ENCODE results near the gene ZNF346.

The ZNF346 gene

GRCh38 chr5:177122566-177122965, 100.1 kb downstream of the ZNF346 start:
- H3K4me1 ChIP-seq (ENCODE audit: control insufficient read depth, low read depth, low read length): no peaks in the 10 kb centered on the region
- H2BK120ac ChIP-seq (ENCODE audit: low read depth, low read length): no peak overlapping the region
- no peak overlapping the region for H3K9ac ChIP-seq (ENCODE audit: low read length)
- no peak overlapping the region for H3K27ac ChIP-seq (ENCODE audit: low read depth, low read length)
- no peak overlapping the region for H3K23ac ChIP-seq (ENCODE audit: low read length)
- H3K4me2 ChIP-seq (ENCODE audit: low read length): no peak overlapping the region
- whole genome bisulfite sequencing (ENCODE audit: extremely low coverage, insufficient coverage, low lambda C conversion rate): no CpG with 5 or more reads among the region's 5 CpGs
- no peak overlapping the region for H2AK5ac ChIP-seq (ENCODE audit: low read length)
- H3K79me1 ChIP-seq (ENCODE audit: low read length): no peaks in the 10 kb centered on the region
- no peaks in the 10 kb centered on the region for H3K79me2 ChIP-seq (ENCODE audit: control insufficient read depth, insufficient read depth, low read length)
- no peak overlapping the region for H2BK15ac ChIP-seq (replicated peaks; ENCODE audit: low read depth)
- no peaks in the 10 kb centered on the region for H3K27me3 ChIP-seq (ENCODE audit: insufficient read depth, low read length, poor library complexity)
- no peak overlapping the region for H3K4ac ChIP-seq (ENCODE audit: low read depth, low read length)
- H4K8ac ChIP-seq (ENCODE audit: low read depth, low read length): no peak overlapping the region
- no peak overlapping the region for H3K18ac ChIP-seq (ENCODE audit: low read length)
- H3K56ac ChIP-seq (ENCODE audit: low read length): no peak overlapping the region
- no peak overlapping the region for H4K5ac ChIP-seq (ENCODE audit: low read length)
- H3K4me3 ChIP-seq (ENCODE audit: low read length): no peak overlapping the region
- H3K36me3 ChIP-seq (ENCODE audit: control insufficient read depth, insufficient read depth, low read length): no peaks in the 10 kb centered on the region
- no peak for DNase-seq
- no peak overlapping the region for H2BK5ac ChIP-seq (ENCODE audit: low read length)

GRCh38 chr5:177123789-177124485, 101.4 kb downstream of the ZNF346 start:
- no peak overlapping the region for H3K56ac ChIP-seq (ENCODE audit: low read length)
- H3K4me2 ChIP-seq (ENCODE audit: low read length): no peak overlapping the region
- no peak overlapping the region for H3K4ac ChIP-seq (ENCODE audit: low read depth, low read length)
- H3K79me2 ChIP-seq (ENCODE audit: control insufficient read depth, insufficient read depth, low read length): no peaks in the 10 kb centered on the region
- no peak overlapping the region for H2AK5ac ChIP-seq (ENCODE audit: low read length)
- no peak overlapping the region for H2BK5ac ChIP-seq (ENCODE audit: low read length)
- H3K79me1 ChIP-seq (ENCODE audit: low read length): no peaks in the 10 kb centered on the region
- no peak overlapping the region for H2BK15ac ChIP-seq (replicated peaks; ENCODE audit: low read depth)
- no peak overlapping the region for H3K27ac ChIP-seq (ENCODE audit: low read depth, low read length)
- H3K4me3 ChIP-seq (ENCODE audit: low read length): no peak overlapping the region
- H3K36me3 ChIP-seq (ENCODE audit: control insufficient read depth, insufficient read depth, low read length): no peaks in the 10 kb centered on the region
- H3K18ac ChIP-seq (ENCODE audit: low read length): no peak overlapping the region
- no peak overlapping the region for H4K8ac ChIP-seq (ENCODE audit: low read depth, low read length)
- no peak overlapping the region for H2BK120ac ChIP-seq (ENCODE audit: low read depth, low read length)
- DNase-seq: no peak
- no peak overlapping the region for H3K23ac ChIP-seq (ENCODE audit: low read length)
- no peak overlapping the region for H4K5ac ChIP-seq (ENCODE audit: low read length)
- no peaks in the 10 kb centered on the region for H3K27me3 ChIP-seq (ENCODE audit: insufficient read depth, low read length, poor library complexity)
- no peak overlapping the region for H3K9ac ChIP-seq (ENCODE audit: low read length)
- H3K4me1 ChIP-seq (ENCODE audit: control insufficient read depth, low read depth, low read length): no peaks in the 10 kb centered on the region
- WGBS (ENCODE audit: extremely low coverage, insufficient coverage, low lambda C conversion rate): no CpG with 5 or more reads among the region's 15 CpGs

- Histone ChIP-seq H3K36me3 (ENCODE audit: control insufficient read depth, insufficient read depth, low read length) (no peaks in the 10 kb centered on the region), H4K5ac (ENCODE audit: low read length) (no peak overlapping the region), H3K56ac (ENCODE audit: low read length) (no peak overlapping the region), H4K8ac (ENCODE audit: low read depth, low read length) (no peak overlapping the region), H3K4me3 (ENCODE audit: low read length) (no peak overlapping the region), H3K4ac (ENCODE audit: low read depth, low read length) (no peak overlapping the region), H3K79me1 (ENCODE audit: low read length) (no peaks in the 10 kb centered on the region), H3K4me2 (ENCODE audit: low read length) (no peak overlapping the region), H3K27ac (ENCODE audit: low read depth, low read length) (no peak overlapping the region), H2BK120ac (ENCODE audit: low read depth, low read length) (no peak overlapping the region), H2BK5ac (ENCODE audit: low read length) (no peak overlapping the region), H3K27me3 (ENCODE audit: insufficient read depth, low read length, poor library complexity) (no peaks in the 10 kb centered on the region), H3K79me2 (ENCODE audit: control insufficient read depth, insufficient read depth, low read length) (no peaks in the 10 kb centered on the region), H3K9ac (ENCODE audit: low read length) (no peak overlapping the region), H2BK15ac (replicated peaks; ENCODE audit: low read depth) (no peak overlapping the region), H3K23ac (ENCODE audit: low read length) (no peak overlapping the region), H3K4me1 (ENCODE audit: control insufficient read depth, low read depth, low read length) (no peaks in the 10 kb centered on the region), H2AK5ac (ENCODE audit: low read length) (no peak overlapping the region), H3K18ac (ENCODE audit: low read length) (no peak overlapping the region)
- WGBS (ENCODE audit: extremely low coverage, insufficient coverage, low lambda C conversion rate): no CpG with 5 or more reads among the region's 4 CpGs
- peak; percentile 86 for DNase-seq
Observed at GRCh38 chr5:177124486-177124991, 102.0 kb downstream of the ZNF346 start.

GRCh38 chr5:177126771-177127170, 104.3 kb downstream of the ZNF346 start:
- Histone ChIP-seq H3K27ac (ENCODE audit: low read depth, low read length) (no peak overlapping the region), H3K9ac (ENCODE audit: low read length) (no peak overlapping the region), H4K8ac (ENCODE audit: low read depth, low read length) (no peak overlapping the region), H2AK5ac (ENCODE audit: low read length) (no peak overlapping the region), H3K4ac (ENCODE audit: low read depth, low read length) (no peak overlapping the region), H3K36me3 (ENCODE audit: control insufficient read depth, insufficient read depth, low read length) (no peaks in the 10 kb centered on the region), H3K18ac (ENCODE audit: low read length) (no peak overlapping the region), H3K4me2 (ENCODE audit: low read length) (no peak overlapping the region), H4K5ac (ENCODE audit: low read length) (no peak overlapping the region), H3K56ac (ENCODE audit: low read length) (no peak overlapping the region), H3K79me2 (ENCODE audit: control insufficient read depth, insufficient read depth, low read length) (peaks cover under 1% of the 10 kb centered on the region), H3K23ac (ENCODE audit: low read length) (no peak overlapping the region), H2BK15ac (replicated peaks; ENCODE audit: low read depth) (no peak overlapping the region), H3K4me3 (ENCODE audit: low read length) (no peak overlapping the region), H3K79me1 (ENCODE audit: low read length) (peaks cover 2% of the 10 kb centered on the region), H3K4me1 (ENCODE audit: control insufficient read depth, low read depth, low read length) (peaks cover 11% of the 10 kb centered on the region), H3K27me3 (ENCODE audit: insufficient read depth, low read length, poor library complexity) (no peaks in the 10 kb centered on the region), H2BK5ac (ENCODE audit: low read length) (no peak overlapping the region), H2BK120ac (ENCODE audit: low read depth, low read length) (no peak overlapping the region)
- WGBS (ENCODE audit: extremely low coverage, insufficient coverage, low lambda C conversion rate): no CpG with 5 or more reads among the region's 1 CpG
- no peak for DNase-seq

GRCh38 chr5:177128551-177128981, 106.1 kb downstream of the ZNF346 start:
- Histone ChIP-seq H4K8ac (ENCODE audit: low read depth, low read length) (no peak overlapping the region), H3K4me3 (ENCODE audit: low read length) (no peak overlapping the region), H3K4me1 (ENCODE audit: control insufficient read depth, low read depth, low read length) (peaks cover 11% of the 10 kb centered on the region), H2BK15ac (replicated peaks; ENCODE audit: low read depth) (no peak overlapping the region), H3K9ac (ENCODE audit: low read length) (no peak overlapping the region), H4K5ac (ENCODE audit: low read length) (no peak overlapping the region), H3K56ac (ENCODE audit: low read length) (no peak overlapping the region), H2BK5ac (ENCODE audit: low read length) (no peak overlapping the region), H3K79me2 (ENCODE audit: control insufficient read depth, insufficient read depth, low read length) (peaks cover 3% of the 10 kb centered on the region), H3K79me1 (ENCODE audit: low read length) (peaks cover 2% of the 10 kb centered on the region), H2AK5ac (ENCODE audit: low read length) (no peak overlapping the region), H3K4me2 (ENCODE audit: low read length) (no peak overlapping the region), H3K4ac (ENCODE audit: low read depth, low read length) (no peak overlapping the region), H3K27me3 (ENCODE audit: insufficient read depth, low read length, poor library complexity) (no peaks in the 10 kb centered on the region), H3K18ac (ENCODE audit: low read length) (no peak overlapping the region), H3K36me3 (ENCODE audit: control insufficient read depth, insufficient read depth, low read length) (no peaks in the 10 kb centered on the region), H2BK120ac (ENCODE audit: low read depth, low read length) (no peak overlapping the region), H3K27ac (ENCODE audit: low read depth, low read length) (no peak overlapping the region), H3K23ac (ENCODE audit: low read length) (no peak overlapping the region)
- DNase-seq: no peak
- WGBS (ENCODE audit: extremely low coverage, insufficient coverage, low lambda C conversion rate): no CpG with 5 or more reads among the region's 4 CpGs

All from mesendoderm (in vitro differentiated cells).